SKM-1 treated with dmso at 0.1 percent for 144 hours (cell line): ENCODE measurements around the gene NLGN1.

Experiments used
- DNase-seq: peaks from one replicate; lab custom pipeline; 2025; ENCODE audit not compliant: unreplicated experiment; lab: John Stamatoyannopoulos, UW

Gene NLGN1

GRCh38 chr3:173893066-173893465 is 495.5 kb downstream of the NLGN1 start:
- DNase-seq: no peak

- DNase-seq: no peak
Observed at GRCh38 chr3:173893835-173894234, 496.3 kb downstream of the NLGN1 start.

GRCh38 chr3:173897631-173898030 is 500.1 kb downstream of the NLGN1 start:
- DNase-seq: no peak

GRCh38 chr3:173901649-173902048 is 504.1 kb downstream of the NLGN1 start:
- DNase-seq: no peak

- DNase-seq: no peak
Observed at GRCh38 chr3:173902401-173902800, 504.9 kb downstream of the NLGN1 start.

- no peak for DNase-seq
Observed at GRCh38 chr3:173902871-173903270, 505.3 kb downstream of the NLGN1 start.

- no peak for DNase-seq
Observed at GRCh38 chr3:173905381-173905780, 507.8 kb downstream of the NLGN1 start.

- DNase-seq: no peak
Observed at GRCh38 chr3:173911446-173911845, 513.9 kb downstream of the NLGN1 start.

GRCh38 chr3:173912126-173912525 is 514.6 kb downstream of the NLGN1 start:
- no peak for DNase-seq

GRCh38 chr3:173913397-173913796 is 515.9 kb downstream of the NLGN1 start:
- no peak for DNase-seq

- DNase-seq: no peak
Observed at GRCh38 chr3:173913974-173914421, 516.5 kb downstream of the NLGN1 start.

GRCh38 chr3:173916799-173917198 is 519.3 kb downstream of the NLGN1 start:
- no peak for DNase-seq

GRCh38 chr3:173920386-173920785 is 522.8 kb downstream of the NLGN1 start:
- no peak for DNase-seq

GRCh38 chr3:173921732-173922131 is 524.2 kb downstream of the NLGN1 start:
- DNase-seq: no peak

- DNase-seq: no peak
Observed at GRCh38 chr3:173923204-173923603, 525.7 kb downstream of the NLGN1 start.

GRCh38 chr3:173930251-173930650 is 532.7 kb downstream of the NLGN1 start:
- DNase-seq: no peak

- no peak for DNase-seq
Observed at GRCh38 chr3:173932624-173933023, 535.1 kb downstream of the NLGN1 start.

GRCh38 chr3:173933113-173933512 is 535.6 kb downstream of the NLGN1 start:
- DNase-seq: no peak

GRCh38 chr3:173936316-173936715 is 538.8 kb downstream of the NLGN1 start:
- DNase-seq: no peak

- no peak for DNase-seq
Observed at GRCh38 chr3:173938159-173938558, 540.6 kb downstream of the NLGN1 start.

- no peak for DNase-seq
Observed at GRCh38 chr3:173938616-173939015, 541.1 kb downstream of the NLGN1 start.

GRCh38 chr3:173939331-173939730 is 541.8 kb downstream of the NLGN1 start:
- no peak for DNase-seq

GRCh38 chr3:173943264-173943663 is 545.7 kb downstream of the NLGN1 start:
- no peak for DNase-seq

GRCh38 chr3:173945170-173945569 is 547.6 kb downstream of the NLGN1 start:
- no peak for DNase-seq
